Measurements from ENCODE around the gene CCL13.

The CCL13 gene

GRCh38 chr17:34386697-34387550, 30.6 kb downstream of the CCL13 start:
- no peak for DNase-seq

GRCh38 chr17:34387566-34387965, 31.3 kb downstream of the CCL13 start:
- no peak for DNase-seq

- no peak for DNase-seq
Measured at GRCh38 chr17:34389126-34389750, 33.0 kb downstream of the CCL13 start.

GRCh38 chr17:34390649-34391048, 34.4 kb downstream of the CCL13 start:
- no peak for DNase-seq

- no peak for DNase-seq
Measured at GRCh38 chr17:34391241-34391640, 35.0 kb downstream of the CCL13 start.

- no peak for DNase-seq
Measured at GRCh38 chr17:34393401-34393800, 37.1 kb downstream of the CCL13 start.

- DNase-seq, result no peak
Measured at GRCh38 chr17:34397265-34397664, 41.0 kb downstream of the CCL13 start.

- no peak for DNase-seq
Measured at GRCh38 chr17:34398990-34399389, 42.7 kb downstream of the CCL13 start.

GRCh38 chr17:34399725-34400124, 43.4 kb downstream of the CCL13 start:
- DNase-seq, result no peak

GRCh38 chr17:34400301-34400931, 44.1 kb downstream of the CCL13 start:
- DNase-seq, result no peak

GRCh38 chr17:34401165-34401564, 44.9 kb downstream of the CCL13 start:
- no peak for DNase-seq

- no peak for DNase-seq
Measured at GRCh38 chr17:34403006-34403405, 46.7 kb downstream of the CCL13 start.

- no peak for DNase-seq
Measured at GRCh38 chr17:34406226-34406625, 49.9 kb downstream of the CCL13 start.
